ENCODE data around the gene VPS26C. TPM values are rescaled to one million over a fixed set of nuclear protein-coding genes. Genes with fewer than 3 reads are reported as not detected.

VPS26C gene
- total and polyA plus RNA-seq, 10 of the 15 experiments (the other 5 are each of a cell fraction or from before 2014, with no cell fraction given), result 32.5 to 65.1 (median 48.0) TPM

DNA sequence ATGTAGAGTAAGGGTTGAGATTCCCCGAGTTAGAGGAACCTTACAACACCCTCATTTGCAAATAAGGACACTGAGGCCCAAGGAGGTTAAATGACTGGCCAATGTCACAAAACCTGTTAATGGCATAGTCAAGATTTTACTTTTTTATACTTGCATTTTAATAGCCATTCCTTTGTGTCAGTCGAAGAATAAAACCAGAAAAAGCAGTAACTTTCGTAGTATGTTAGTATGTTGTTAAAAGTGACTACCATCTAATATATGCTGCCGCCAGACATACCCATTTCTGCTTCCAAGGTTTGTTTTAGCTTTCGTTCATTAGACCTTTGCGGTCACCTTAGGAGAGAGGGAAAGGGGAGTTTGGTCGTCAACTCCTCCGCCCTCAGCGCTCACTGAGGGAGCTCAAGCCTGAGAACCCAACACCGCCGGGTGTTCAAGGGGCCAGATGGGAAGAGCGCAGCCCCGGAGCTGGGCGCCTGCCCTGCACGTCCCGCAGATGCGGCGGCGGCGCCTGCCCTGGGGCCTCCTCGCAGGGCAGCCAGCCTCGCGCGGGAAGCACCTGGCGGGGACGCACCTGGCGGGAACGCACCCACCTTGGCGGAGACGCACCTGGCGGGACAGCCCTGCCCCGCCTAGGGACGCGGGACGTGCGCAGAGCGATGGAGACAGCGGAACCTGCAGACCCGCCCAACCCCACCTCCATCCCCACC, 466 bp downstream of the VPS26C start (continued):
- TF ChIP-seq, protein P1, sequence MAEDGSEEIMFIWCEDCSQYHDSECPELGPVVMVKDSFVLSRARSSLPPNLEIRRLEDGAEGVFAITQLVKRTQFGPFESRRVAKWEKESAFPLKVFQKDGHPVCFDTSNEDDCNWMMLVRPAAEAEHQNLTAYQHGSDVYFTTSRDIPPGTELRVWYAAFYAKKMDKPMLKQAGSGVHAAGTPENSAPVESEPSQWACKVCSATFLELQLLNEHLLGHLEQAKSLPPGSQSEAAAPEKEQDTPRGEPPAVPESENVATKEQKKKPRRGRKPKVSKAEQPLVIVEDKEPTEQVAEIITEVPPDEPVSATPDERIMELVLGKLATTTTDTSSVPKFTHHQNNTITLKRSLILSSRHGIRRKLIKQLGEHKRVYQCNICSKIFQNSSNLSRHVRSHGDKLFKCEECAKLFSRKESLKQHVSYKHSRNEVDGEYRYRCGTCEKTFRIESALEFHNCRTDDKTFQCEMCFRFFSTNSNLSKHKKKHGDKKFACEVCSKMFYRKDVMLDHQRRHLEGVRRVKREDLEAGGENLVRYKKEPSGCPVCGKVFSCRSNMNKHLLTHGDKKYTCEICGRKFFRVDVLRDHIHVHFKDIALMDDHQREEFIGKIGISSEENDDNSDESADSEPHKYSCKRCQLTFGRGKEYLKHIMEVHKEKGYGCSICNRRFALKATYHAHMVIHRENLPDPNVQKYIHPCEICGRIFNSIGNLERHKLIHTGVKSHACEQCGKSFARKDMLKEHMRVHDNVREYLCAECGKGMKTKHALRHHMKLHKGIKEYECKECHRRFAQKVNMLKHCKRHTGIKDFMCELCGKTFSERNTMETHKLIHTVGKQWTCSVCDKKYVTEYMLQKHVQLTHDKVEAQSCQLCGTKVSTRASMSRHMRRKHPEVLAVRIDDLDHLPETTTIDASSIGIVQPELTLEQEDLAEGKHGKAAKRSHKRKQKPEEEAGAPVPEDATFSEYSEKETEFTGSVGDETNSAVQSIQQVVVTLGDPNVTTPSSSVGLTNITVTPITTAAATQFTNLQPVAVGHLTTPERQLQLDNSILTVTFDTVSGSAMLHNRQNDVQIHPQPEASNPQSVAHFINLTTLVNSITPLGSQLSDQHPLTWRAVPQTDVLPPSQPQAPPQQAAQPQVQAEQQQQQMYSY (CRISPR knock-in tag; IDR thresholded peaks at IDR 0.05), result no peak
- no peak for TF ChIP-seq MYB (IDR thresholded peaks at IDR 0.05; ENCODE audit: borderline replicate concordance, low read depth, low read length)
- no peak for TF ChIP-seq KAT2A (conservative IDR thresholded peaks at IDR 0.05; ENCODE audit: control insufficient read depth, low read depth, low read length)
- TF ChIP-seq, protein P2, sequence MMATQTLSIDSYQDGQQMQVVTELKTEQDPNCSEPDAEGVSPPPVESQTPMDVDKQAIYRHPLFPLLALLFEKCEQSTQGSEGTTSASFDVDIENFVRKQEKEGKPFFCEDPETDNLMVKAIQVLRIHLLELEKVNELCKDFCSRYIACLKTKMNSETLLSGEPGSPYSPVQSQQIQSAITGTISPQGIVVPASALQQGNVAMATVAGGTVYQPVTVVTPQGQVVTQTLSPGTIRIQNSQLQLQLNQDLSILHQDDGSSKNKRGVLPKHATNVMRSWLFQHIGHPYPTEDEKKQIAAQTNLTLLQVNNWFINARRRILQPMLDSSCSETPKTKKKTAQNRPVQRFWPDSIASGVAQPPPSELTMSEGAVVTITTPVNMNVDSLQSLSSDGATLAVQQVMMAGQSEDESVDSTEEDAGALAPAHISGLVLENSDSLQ (IDR thresholded peaks at IDR 0.05), result no peak
- no peak for TF ChIP-seq NFYA (IDR thresholded peaks at IDR 0.05; ENCODE audit: borderline replicate concordance, low read depth, low read length)
- TF ChIP-seq JUND (IDR thresholded peaks at IDR 0.05; ENCODE audit: low read depth, low read length), result no peak
- TF ChIP-seq, protein P3, sequence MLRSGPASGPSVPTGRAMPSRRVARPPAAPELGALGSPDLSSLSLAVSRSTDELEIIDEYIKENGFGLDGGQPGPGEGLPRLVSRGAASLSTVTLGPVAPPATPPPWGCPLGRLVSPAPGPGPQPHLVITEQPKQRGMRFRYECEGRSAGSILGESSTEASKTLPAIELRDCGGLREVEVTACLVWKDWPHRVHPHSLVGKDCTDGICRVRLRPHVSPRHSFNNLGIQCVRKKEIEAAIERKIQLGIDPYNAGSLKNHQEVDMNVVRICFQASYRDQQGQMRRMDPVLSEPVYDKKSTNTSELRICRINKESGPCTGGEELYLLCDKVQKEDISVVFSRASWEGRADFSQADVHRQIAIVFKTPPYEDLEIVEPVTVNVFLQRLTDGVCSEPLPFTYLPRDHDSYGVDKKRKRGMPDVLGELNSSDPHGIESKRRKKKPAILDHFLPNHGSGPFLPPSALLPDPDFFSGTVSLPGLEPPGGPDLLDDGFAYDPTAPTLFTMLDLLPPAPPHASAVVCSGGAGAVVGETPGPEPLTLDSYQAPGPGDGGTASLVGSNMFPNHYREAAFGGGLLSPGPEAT (IDR thresholded peaks at IDR 0.05; ENCODE audit: low read depth), result no peak
- no peak for TF ChIP-seq ZNF207 (IDR thresholded peaks at IDR 0.05; ENCODE audit: borderline replicate concordance)
- TF ChIP-seq, protein P4, sequence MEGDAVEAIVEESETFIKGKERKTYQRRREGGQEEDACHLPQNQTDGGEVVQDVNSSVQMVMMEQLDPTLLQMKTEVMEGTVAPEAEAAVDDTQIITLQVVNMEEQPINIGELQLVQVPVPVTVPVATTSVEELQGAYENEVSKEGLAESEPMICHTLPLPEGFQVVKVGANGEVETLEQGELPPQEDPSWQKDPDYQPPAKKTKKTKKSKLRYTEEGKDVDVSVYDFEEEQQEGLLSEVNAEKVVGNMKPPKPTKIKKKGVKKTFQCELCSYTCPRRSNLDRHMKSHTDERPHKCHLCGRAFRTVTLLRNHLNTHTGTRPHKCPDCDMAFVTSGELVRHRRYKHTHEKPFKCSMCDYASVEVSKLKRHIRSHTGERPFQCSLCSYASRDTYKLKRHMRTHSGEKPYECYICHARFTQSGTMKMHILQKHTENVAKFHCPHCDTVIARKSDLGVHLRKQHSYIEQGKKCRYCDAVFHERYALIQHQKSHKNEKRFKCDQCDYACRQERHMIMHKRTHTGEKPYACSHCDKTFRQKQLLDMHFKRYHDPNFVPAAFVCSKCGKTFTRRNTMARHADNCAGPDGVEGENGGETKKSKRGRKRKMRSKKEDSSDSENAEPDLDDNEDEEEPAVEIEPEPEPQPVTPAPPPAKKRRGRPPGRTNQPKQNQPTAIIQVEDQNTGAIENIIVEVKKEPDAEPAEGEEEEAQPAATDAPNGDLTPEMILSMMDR (IDR thresholded peaks at IDR 0.05 in 2 of 3, conservative IDR thresholded peaks at IDR 0.05 in 1 of 3; ENCODE audit: control insufficient read depth in 2 of 3, extremely low read depth in 1 of 3, insufficient read depth in 1 of 3, low read depth in 3 of 3, low read length in 3 of 3), result no peak
- TF ChIP-seq NRF1 (conservative IDR thresholded peaks at IDR 0.05; ENCODE audit: low read depth, low read length), result no peak
- no peak for TF ChIP-seq EP300 (IDR thresholded peaks at IDR 0.05; ENCODE audit: borderline replicate concordance in 1 of 2, control insufficient read depth in 1 of 2, low read depth in 2 of 2, low read length in 2 of 2)
- no peak for TF ChIP-seq CREB1 (IDR thresholded peaks at IDR 0.05; ENCODE audit: low read depth)
- no peak for TF ChIP-seq FOXM1 (IDR thresholded peaks at IDR 0.05; ENCODE audit: low read depth, low read length)
- TF ChIP-seq, protein P5, sequence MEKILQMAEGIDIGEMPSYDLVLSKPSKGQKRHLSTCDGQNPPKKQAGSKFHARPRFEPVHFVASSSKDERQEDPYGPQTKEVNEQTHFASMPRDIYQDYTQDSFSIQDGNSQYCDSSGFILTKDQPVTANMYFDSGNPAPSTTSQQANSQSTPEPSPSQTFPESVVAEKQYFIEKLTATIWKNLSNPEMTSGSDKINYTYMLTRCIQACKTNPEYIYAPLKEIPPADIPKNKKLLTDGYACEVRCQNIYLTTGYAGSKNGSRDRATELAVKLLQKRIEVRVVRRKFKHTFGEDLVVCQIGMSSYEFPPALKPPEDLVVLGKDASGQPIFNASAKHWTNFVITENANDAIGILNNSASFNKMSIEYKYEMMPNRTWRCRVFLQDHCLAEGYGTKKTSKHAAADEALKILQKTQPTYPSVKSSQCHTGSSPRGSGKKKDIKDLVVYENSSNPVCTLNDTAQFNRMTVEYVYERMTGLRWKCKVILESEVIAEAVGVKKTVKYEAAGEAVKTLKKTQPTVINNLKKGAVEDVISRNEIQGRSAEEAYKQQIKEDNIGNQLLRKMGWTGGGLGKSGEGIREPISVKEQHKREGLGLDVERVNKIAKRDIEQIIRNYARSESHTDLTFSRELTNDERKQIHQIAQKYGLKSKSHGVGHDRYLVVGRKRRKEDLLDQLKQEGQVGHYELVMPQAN (conservative IDR thresholded peaks at IDR 0.05), result 0 out of 2 replicates have a peak, but pooled peaks have one; percentile 32
- TF ChIP-seq TCF12 (IDR thresholded peaks at IDR 0.05; ENCODE audit: low read depth, low read length), result peak; percentile 75
- no peak for TF ChIP-seq ESRRA (IDR thresholded peaks at IDR 0.05; ENCODE audit: low read length)
- no peak for TF ChIP-seq POLR2A (IDR thresholded peaks at IDR 0.05; ENCODE audit: low read depth, low read length)
